Measurements from ENCODE around the gene MOGAT2.

Gene MOGAT2

GRCh38 chr11:75697906-75698581 lies 19.6 kb upstream of the MOGAT2 start:
- Histone ChIP-seq H3K27me3 (ENCODE audit: control insufficient read depth, insufficient read depth, low read length) (no peaks in the 10 kb centered on the region), H3K9ac (ENCODE audit: low read length) (no peak overlapping the region), H3K9me3 (ENCODE audit: control insufficient read depth, low read depth, low read length) (no peaks in the 10 kb centered on the region), H3K36me3 (ENCODE audit: control insufficient read depth, low read depth, low read length) (no peaks in the 10 kb centered on the region), H3K4me3 (ENCODE audit: low read length) (no peak overlapping the region), H3K27ac (ENCODE audit: low read length) (no peak overlapping the region), H3K4me1 (ENCODE audit: control insufficient read depth, low read depth, low read length) (no peaks in the 10 kb centered on the region)

- H3K36me3 ChIP-seq (ENCODE audit: control insufficient read depth, low read depth, low read length) = no peaks in the 10 kb centered on the region
- no peaks in the 10 kb centered on the region for H3K9me3 ChIP-seq (ENCODE audit: control insufficient read depth, low read depth, low read length)
- no peaks in the 10 kb centered on the region for H3K4me1 ChIP-seq (ENCODE audit: control insufficient read depth, low read depth, low read length)
- no peaks in the 10 kb centered on the region for H3K27me3 ChIP-seq (ENCODE audit: control insufficient read depth, insufficient read depth, low read length)
- no peak overlapping the region for H3K4me3 ChIP-seq (ENCODE audit: low read length)
- no peak overlapping the region for H3K27ac ChIP-seq (ENCODE audit: low read length)
- H3K9ac ChIP-seq (ENCODE audit: low read length) = no peak overlapping the region
These were observed 16.7 kb upstream of the MOGAT2 start for GRCh38 chr11:75700940-75701339.

GRCh38 chr11:75703695-75704237 lies 13.9 kb upstream of the MOGAT2 start:
- H3K4me1 ChIP-seq (ENCODE audit: control insufficient read depth, low read depth, low read length) = no peaks in the 10 kb centered on the region
- H3K9me3 ChIP-seq (ENCODE audit: control insufficient read depth, low read depth, low read length) = no peaks in the 10 kb centered on the region
- no peaks in the 10 kb centered on the region for H3K27me3 ChIP-seq (ENCODE audit: control insufficient read depth, insufficient read depth, low read length)
- no peak overlapping the region for H3K4me3 ChIP-seq (ENCODE audit: low read length)
- H3K36me3 ChIP-seq (ENCODE audit: control insufficient read depth, low read depth, low read length) = no peaks in the 10 kb centered on the region
- H3K9ac ChIP-seq (ENCODE audit: low read length) = no peak overlapping the region
- no peak overlapping the region for H3K27ac ChIP-seq (ENCODE audit: low read length)

GRCh38 chr11:75705541-75705940 lies 12.1 kb upstream of the MOGAT2 start:
- Histone ChIP-seq H3K9me3 (ENCODE audit: control insufficient read depth, low read depth, low read length) (no peaks in the 10 kb centered on the region), H3K36me3 (ENCODE audit: control insufficient read depth, low read depth, low read length) (no peaks in the 10 kb centered on the region), H3K4me1 (ENCODE audit: control insufficient read depth, low read depth, low read length) (no peaks in the 10 kb centered on the region), H3K27ac (ENCODE audit: low read length) (no peak overlapping the region), H3K9ac (ENCODE audit: low read length) (no peak overlapping the region), H3K4me3 (ENCODE audit: low read length) (no peak overlapping the region), H3K27me3 (ENCODE audit: control insufficient read depth, insufficient read depth, low read length) (no peaks in the 10 kb centered on the region)

GRCh38 chr11:75706260-75706729 lies 11.3 kb upstream of the MOGAT2 start:
- Histone ChIP-seq H3K4me1 (ENCODE audit: control insufficient read depth, low read depth, low read length) (no peaks in the 10 kb centered on the region), H3K9me3 (ENCODE audit: control insufficient read depth, low read depth, low read length) (no peaks in the 10 kb centered on the region), H3K36me3 (ENCODE audit: control insufficient read depth, low read depth, low read length) (no peaks in the 10 kb centered on the region), H3K9ac (ENCODE audit: low read length) (no peak overlapping the region), H3K4me3 (ENCODE audit: low read length) (no peak overlapping the region), H3K27ac (ENCODE audit: low read length) (no peak overlapping the region), H3K27me3 (ENCODE audit: control insufficient read depth, insufficient read depth, low read length) (no peaks in the 10 kb centered on the region)

- no peak overlapping the region for H3K9ac ChIP-seq (ENCODE audit: low read length)
- peaks cover 39% of the 10 kb centered on the region for H3K27me3 ChIP-seq (ENCODE audit: control insufficient read depth, insufficient read depth, low read length)
- no peak overlapping the region for H3K27ac ChIP-seq (ENCODE audit: low read length)
- peaks cover 3% of the 10 kb centered on the region for H3K4me1 ChIP-seq (ENCODE audit: control insufficient read depth, low read depth, low read length)
- H3K9me3 ChIP-seq (ENCODE audit: control insufficient read depth, low read depth, low read length) = no peaks in the 10 kb centered on the region
- H3K4me3 ChIP-seq (ENCODE audit: low read length) = no peak overlapping the region
- H3K36me3 ChIP-seq (ENCODE audit: control insufficient read depth, low read depth, low read length) = no peaks in the 10 kb centered on the region
These were observed 3.4 kb upstream of the MOGAT2 start for GRCh38 chr11:75714211-75714610.

GRCh38 chr11:75715688-75716087 lies 1.9 kb upstream of the MOGAT2 start:
- Histone ChIP-seq H3K4me3 (ENCODE audit: low read length) (no peak overlapping the region), H3K36me3 (ENCODE audit: control insufficient read depth, low read depth, low read length) (no peaks in the 10 kb centered on the region), H3K9ac (ENCODE audit: low read length) (no peak overlapping the region), H3K27me3 (ENCODE audit: control insufficient read depth, insufficient read depth, low read length) (peaks cover 39% of the 10 kb centered on the region), H3K9me3 (ENCODE audit: control insufficient read depth, low read depth, low read length) (no peaks in the 10 kb centered on the region), H3K27ac (ENCODE audit: low read length) (no peak overlapping the region), H3K4me1 (ENCODE audit: control insufficient read depth, low read depth, low read length) (peaks cover 3% of the 10 kb centered on the region)

GRCh38 chr11:75716659-75717058 lies 979 bp upstream of the MOGAT2 start:
- Histone ChIP-seq H3K4me3 (ENCODE audit: low read length) (no peak overlapping the region), H3K27me3 (ENCODE audit: control insufficient read depth, insufficient read depth, low read length) (peaks cover 39% of the 10 kb centered on the region), H3K27ac (ENCODE audit: low read length) (no peak overlapping the region), H3K36me3 (ENCODE audit: control insufficient read depth, low read depth, low read length) (no peaks in the 10 kb centered on the region), H3K4me1 (ENCODE audit: control insufficient read depth, low read depth, low read length) (peaks cover 3% of the 10 kb centered on the region), H3K9ac (ENCODE audit: low read length) (no peak overlapping the region), H3K9me3 (ENCODE audit: control insufficient read depth, low read depth, low read length) (no peaks in the 10 kb centered on the region)

GRCh38 chr11:75718419-75719339 lies 1.0 kb downstream of the MOGAT2 start:
- H3K36me3 ChIP-seq (ENCODE audit: control insufficient read depth, low read depth, low read length) = no peaks in the 10 kb centered on the region
- H3K27me3 ChIP-seq (ENCODE audit: control insufficient read depth, insufficient read depth, low read length) = peaks cover 36% of the 10 kb centered on the region
- no peak overlapping the region for H3K9ac ChIP-seq (ENCODE audit: low read length)
- H3K27ac ChIP-seq (ENCODE audit: low read length) = no peak overlapping the region
- peaks cover 3% of the 10 kb centered on the region for H3K4me1 ChIP-seq (ENCODE audit: control insufficient read depth, low read depth, low read length)
- H3K4me3 ChIP-seq (ENCODE audit: low read length) = no peak overlapping the region
- H3K9me3 ChIP-seq (ENCODE audit: control insufficient read depth, low read depth, low read length) = no peaks in the 10 kb centered on the region

GRCh38 chr11:75719340-75720239 lies 2.0 kb downstream of the MOGAT2 start:
- Histone ChIP-seq H3K27me3 (ENCODE audit: control insufficient read depth, insufficient read depth, low read length) (peaks cover 29% of the 10 kb centered on the region), H3K9ac (ENCODE audit: low read length) (no peak overlapping the region), H3K27ac (ENCODE audit: low read length) (no peak overlapping the region), H3K36me3 (ENCODE audit: control insufficient read depth, low read depth, low read length) (no peaks in the 10 kb centered on the region), H3K4me3 (ENCODE audit: low read length) (no peak overlapping the region), H3K4me1 (ENCODE audit: control insufficient read depth, low read depth, low read length) (peaks cover 3% of the 10 kb centered on the region), H3K9me3 (ENCODE audit: control insufficient read depth, low read depth, low read length) (no peaks in the 10 kb centered on the region)

GRCh38 chr11:75720639-75721038 lies 3.0 kb downstream of the MOGAT2 start:
- Histone ChIP-seq H3K27me3 (ENCODE audit: control insufficient read depth, insufficient read depth, low read length) (peaks cover 28% of the 10 kb centered on the region), H3K36me3 (ENCODE audit: control insufficient read depth, low read depth, low read length) (no peaks in the 10 kb centered on the region), H3K9ac (ENCODE audit: low read length) (no peak overlapping the region), H3K4me1 (ENCODE audit: control insufficient read depth, low read depth, low read length) (peaks cover 3% of the 10 kb centered on the region), H3K4me3 (ENCODE audit: low read length) (no peak overlapping the region), H3K9me3 (ENCODE audit: control insufficient read depth, low read depth, low read length) (no peaks in the 10 kb centered on the region), H3K27ac (ENCODE audit: low read length) (no peak overlapping the region)

Data from iPS-18a (cell line).